SK-N-SH (cell line): ENCODE measurements around the gene NHS. TPM values are rescaled to one million over a fixed set of nuclear protein-coding genes. Genes with fewer than 3 reads are reported as not detected.

Experiments used
- CTCF ChIA-PET: fragments of 300-600, 350-600 bp; formaldehyde crosslinking; extraction: SDS; loops from one replicate; lab custom pipeline; 2021; lab: Yijun Ruan, JAX
- POLR2A ChIA-PET: fragments of 350-600 bp; sonication (Branson Sonifier 250); formaldehyde crosslinking; extraction: SDS; loops from one replicate; lab custom pipeline; 2020; ENCODE audit warnings: antibody characterized with exemption, inconsistent platforms; lab: Yijun Ruan, JAX
- DNase-seq: peaks from one replicate; pipeline ENCODE4 v3.0.0; 2012
- H2AFZ ChIP-seq: fragments of 200-600 bp; sonication (generic); 2 replicates; pipeline ENCODE4 v1.8.1; 2016; ENCODE audit warnings: antibody characterized with exemption, mild to moderate bottlenecking, low read depth
- H3F3A ChIP-seq: fragments of 200-600 bp; sonication (generic); replicated peaks from 2 replicates; pipeline ENCODE3; 2016; ENCODE audit warnings: antibody characterized with exemption, mild to moderate bottlenecking; ENCODE audit not compliant: insufficient read depth
- H3K27ac ChIP-seq, 2 experiments: fragments of 200-500 bp in 1 of 2; fragments of 200-600 bp in 1 of 2; sonication (Bioruptor generic) in 1 of 2; sonication (generic), shearing (Covaris generic) in 1 of 2; 2 replicates each; pipeline versions ENCODE4 v1.5.1 to v1.6.1; 2014 to 2016; ENCODE audit warnings: low read depth in 2 of 2, inconsistent platforms in 1 of 2, low read length in 1 of 2, mild to moderate bottlenecking in 1 of 2, mixed read lengths in 1 of 2
- H3K27me3 ChIP-seq: fragments of 200-600 bp; sonication (generic), shearing (Covaris generic); 2 replicates; pipeline ENCODE4 v1.6.1; 2016; ENCODE audit warnings: mixed run types; ENCODE audit not compliant: insufficient read depth
- H3K36me3 ChIP-seq, 2 experiments: fragments of 200-500 bp in 1 of 2; fragments of 200-600 bp in 1 of 2; sonication (Bioruptor generic) in 1 of 2; sonication (generic) in 1 of 2; replicated peaks in 1 of 2; 2 replicates each; pipeline versions ENCODE3 to v1.5.1; 2014 to 2016; ENCODE audit warnings: low read length in 1 of 2, mild to moderate bottlenecking in 1 of 2; ENCODE audit not compliant: insufficient read depth in 2 of 2, control insufficient read depth in 1 of 2
- H3K4me1 ChIP-seq, 2 experiments: fragments of 200-500 bp in 1 of 2; fragments of 200-600 bp in 1 of 2; sonication (Bioruptor generic) in 1 of 2; sonication (generic), shearing (Covaris generic) in 1 of 2; 2 replicates each; pipeline versions ENCODE4 v1.5.1 to v1.6.1; 2014 to 2016; ENCODE audit warnings: low read depth in 1 of 2, low read length in 1 of 2, mixed run types in 1 of 2; ENCODE audit not compliant: insufficient read depth in 2 of 2, control insufficient read depth in 1 of 2
- H3K4me2 ChIP-seq: fragments of 200-600 bp; sonication (generic), shearing (Covaris generic); 2 replicates; pipeline ENCODE4 v1.6.1; 2017; ENCODE audit warnings: mixed run types
- H3K4me3 ChIP-seq, 2 experiments: fragments of 200-500 bp in 1 of 2; fragments of 200-600 bp in 1 of 2; sonication (Bioruptor generic) in 1 of 2; sonication (generic), shearing (Covaris generic) in 1 of 2; 2 replicates each; pipeline versions ENCODE4 v1.5.1 to v1.8.1; 2014 to 2016; ENCODE audit warnings: low read depth in 2 of 2, inconsistent platforms in 1 of 2, low read length in 1 of 2, mild to moderate bottlenecking in 1 of 2, mixed read lengths in 1 of 2, moderate library complexity in 1 of 2
- H3K79me2 ChIP-seq: fragments of 200-600 bp; sonication (generic); 2 replicates; pipeline ENCODE4 v1.8.1; 2017; ENCODE audit warnings: mild to moderate bottlenecking; ENCODE audit not compliant: insufficient read depth
- H3K9ac ChIP-seq: fragments of 200-600 bp; sonication (generic); 2 replicates; pipeline ENCODE4 v1.6.1; 2017; ENCODE audit warnings: mixed run types
- H3K9me2 ChIP-seq: fragments of 200-600 bp; sonication (generic); 2 replicates; pipeline ENCODE4 v1.6.1; 2017; ENCODE audit warnings: mixed run types
- H3K9me3 ChIP-seq: fragments of 200-600 bp; sonication (generic); 2 replicates; pipeline ENCODE4 v1.6.1; 2017; ENCODE audit warnings: mixed run types, mild to moderate bottlenecking, moderate library complexity
- H4K20me1 ChIP-seq: fragments of 200-600 bp; sonication (generic); 2 replicates; pipeline ENCODE4 v1.6.1; 2017; ENCODE audit warnings: mild to moderate bottlenecking, mixed run types; ENCODE audit not compliant: insufficient read depth
- ELF1 ChIP-seq: IDR thresholded peaks from 2 replicates; pipeline ENCODE4 v1.4.0; 2012
- EP300 ChIP-seq, 2 experiments: IDR thresholded peaks; 2 replicates each; pipeline versions ENCODE4 v1.4.0 to v1.6.1; 2012; ENCODE audit warnings: borderline replicate concordance in 1 of 2, low read depth in 1 of 2, low read length in 1 of 2
- GATA2 ChIP-seq: sonication (generic); formaldehyde crosslinking; IDR thresholded peaks from 2 replicates; pipeline ENCODE4 v1.5.0; 2020; ENCODE audit warnings: mild to moderate bottlenecking, missing genetic modification reagents
- MEF2A ChIP-seq: IDR thresholded peaks from 2 replicates; pipeline ENCODE4 v1.4.0; 2012; ENCODE audit warnings: low read depth, borderline replicate concordance
- NFIC ChIP-seq: IDR thresholded peaks from 2 replicates; pipeline ENCODE4 v1.4.0; 2012; ENCODE audit warnings: borderline replicate concordance
- NRF1 ChIP-seq: IDR thresholded peaks from 2 replicates; pipeline ENCODE4 v1.6.1; 2012; ENCODE audit warnings: low read depth, mild to moderate bottlenecking, low read length
- RAD21 ChIP-seq: IDR thresholded peaks from 2 replicates; pipeline ENCODE4 v1.6.1; 2012; ENCODE audit warnings: mild to moderate bottlenecking, low read length
- RCOR1 ChIP-seq: fragments of 150-350 bp; IDR thresholded peaks from 2 replicates; pipeline ENCODE4 v1.6.1; 2017; ENCODE audit warnings: antibody characterized with exemption, low read length
- RXRA ChIP-seq: IDR thresholded peaks from 2 replicates; pipeline ENCODE4 v1.4.0; 2012; ENCODE audit warnings: low read depth, mild to moderate bottlenecking, borderline replicate concordance
- USF1 ChIP-seq: IDR thresholded peaks from 2 replicates; pipeline ENCODE4 v1.4.0; 2012; ENCODE audit warnings: low read depth, borderline replicate concordance
- WGBS: methylation state at CpG from one replicate; pipeline ENCODE4 v1.1.6; 2017; ENCODE audit warnings: low lambda C conversion rate; 5-methylcytosine and 5-hydroxymethylcytosine counted together
- polyA plus RNA-seq, 3 experiments: library from polyadenylated mRNA; depleted of rRNA; stranded (reverse); fragments of >200 nt; gene quantifications; 2 replicates each; pipeline ENCODE4 v1.2.3, GENCODE V29; 2012
- TF ChIP-seq, protein P1 (sequence below): IDR thresholded peaks from 2 replicates; pipeline ENCODE4 v1.4.0; 2012; ENCODE audit warnings: low read depth
- TF ChIP-seq, protein P2 (sequence below): IDR thresholded peaks from 2 replicates; pipeline ENCODE4; 2012
- TF ChIP-seq, protein P3 (sequence below): fragments of 200-600 bp; sonication (generic); IDR thresholded peaks from 2 replicates; pipeline ENCODE4 v1.6.1; 2017; ENCODE audit warnings: antibody characterized with exemption, mild to moderate bottlenecking, moderate library complexity

NHS gene
- polyA plus RNA-seq, 1 of the 3 experiments (the other 2 are of a cell fraction), result 1.0 TPM

GRCh38 chrX:17721715-17722114, 346.7 kb downstream of the NHS start:
- ChIA-PET CTCF (no interaction called here), POLR2A (no interaction called here)
- H2AFZ ChIP-seq, result no peak overlapping the region
- no peaks in the 10 kb centered on the region for H3F3A ChIP-seq
- 49% methylated on average over 4 of the region's 4 CpGs for WGBS
- H3K27me3 ChIP-seq, result no peaks in the 10 kb centered on the region
- peaks cover 0 to 4% of the 10 kb centered on the region in 2 experiments for H3K36me3 ChIP-seq
- no peak overlapping the region for H3K9ac ChIP-seq
- no peak overlapping the region for H3K4me3 ChIP-seq
- no peaks in the 10 kb centered on the region for H3K9me2 ChIP-seq
- H3K79me2 ChIP-seq, result no peaks in the 10 kb centered on the region
- no peaks in the 10 kb centered on the region for H3K4me1 ChIP-seq
- H3K9me3 ChIP-seq, result no peaks in the 10 kb centered on the region
- H3K27ac ChIP-seq, result no peak overlapping the region
- DNase-seq, result no peak
- TF ChIP-seq NRF1, result no peak
- TF ChIP-seq, protein P1, sequence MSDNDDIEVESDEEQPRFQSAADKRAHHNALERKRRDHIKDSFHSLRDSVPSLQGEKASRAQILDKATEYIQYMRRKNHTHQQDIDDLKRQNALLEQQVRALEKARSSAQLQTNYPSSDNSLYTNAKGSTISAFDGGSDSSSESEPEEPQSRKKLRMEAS, result no peak
- TF ChIP-seq USF1, result no peak
- TF ChIP-seq ELF1, result no peak
- no peak overlapping the region for H3K4me2 ChIP-seq
- no peaks in the 10 kb centered on the region for H4K20me1 ChIP-seq

DNA sequence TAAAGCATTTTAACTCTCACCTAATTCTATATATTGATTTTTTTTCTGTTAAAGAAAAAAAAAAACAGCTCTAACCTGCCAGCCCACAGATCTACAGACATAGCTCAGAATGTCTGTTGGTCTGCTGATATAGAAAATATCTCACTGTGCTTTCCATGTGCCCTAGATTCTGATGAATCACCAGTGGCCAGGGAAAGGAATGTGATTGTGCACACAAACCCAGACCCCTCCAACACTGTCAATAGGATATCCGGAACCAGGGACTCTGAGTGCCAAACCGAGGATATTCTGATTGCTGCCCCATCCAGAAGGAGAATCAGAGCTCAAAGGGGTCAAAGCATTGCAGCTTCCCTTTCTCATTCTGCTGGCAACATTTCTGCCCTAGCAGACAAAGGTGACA, 350.2 kb downstream of the NHS start:
- no peaks in the 10 kb centered on the region for H3K79me2 ChIP-seq
- TF ChIP-seq RXRA (no peak), NFIC (no peak), MEF2A (no peak), RAD21 (no peak), RCOR1 (no peak), EP300 (IDR thresholded peaks at IDR 0.05; ENCODE audit: borderline replicate concordance in 1 of 2, low read depth in 1 of 2, low read length in 1 of 2) (no peak), GATA2 (no peak)
- POLR2A ChIA-PET, result no interaction called here
- no peak overlapping the region for H3K4me2 ChIP-seq
- H2AFZ ChIP-seq, result no peak overlapping the region
- no peaks in the 10 kb centered on the region for H3K27me3 ChIP-seq
- H3K4me1 ChIP-seq, result no peaks in the 10 kb centered on the region
- no peaks in the 10 kb centered on the region for H3K9me2 ChIP-seq
- H3K27ac ChIP-seq, result no peak overlapping the region
- DNase-seq, result no peak
- CTCF ChIA-PET, result interaction anchor here (0.7 kb wide), 2 partner anchors 13 to 220 kb away, joined by 3 read pairs; no protein-coding TSS in a partner anchor
- no peak overlapping the region for H3K4me3 ChIP-seq
- no peaks in the 10 kb centered on the region for H3F3A ChIP-seq
- no peaks in the 10 kb centered on the region for H4K20me1 ChIP-seq
- no peak overlapping the region for H3K9ac ChIP-seq
- WGBS, result 41% methylated on average over 2 of the region's 2 CpGs
- H3K36me3 ChIP-seq, result peaks cover 0 to 4% of the 10 kb centered on the region in 2 experiments
- no peaks in the 10 kb centered on the region for H3K9me3 ChIP-seq

GRCh38 chrX:17732138-17732783, 357.3 kb downstream of the NHS start:
- CTCF ChIA-PET, result no interaction called here
- POLR2A ChIA-PET, result no interaction called here
- no peaks in the 10 kb centered on the region for H3K9me3 ChIP-seq
- H3K27me3 ChIP-seq, result no peaks in the 10 kb centered on the region
- H2AFZ ChIP-seq, result no peak overlapping the region
- no peaks in the 10 kb centered on the region for H4K20me1 ChIP-seq
- no peaks in the 10 kb centered on the region for H3K79me2 ChIP-seq
- H3K27ac ChIP-seq, result no peak overlapping the region
- no peaks in the 10 kb centered on the region for H3F3A ChIP-seq
- H3K4me2 ChIP-seq, result no peak overlapping the region
- TF ChIP-seq, protein P2, sequence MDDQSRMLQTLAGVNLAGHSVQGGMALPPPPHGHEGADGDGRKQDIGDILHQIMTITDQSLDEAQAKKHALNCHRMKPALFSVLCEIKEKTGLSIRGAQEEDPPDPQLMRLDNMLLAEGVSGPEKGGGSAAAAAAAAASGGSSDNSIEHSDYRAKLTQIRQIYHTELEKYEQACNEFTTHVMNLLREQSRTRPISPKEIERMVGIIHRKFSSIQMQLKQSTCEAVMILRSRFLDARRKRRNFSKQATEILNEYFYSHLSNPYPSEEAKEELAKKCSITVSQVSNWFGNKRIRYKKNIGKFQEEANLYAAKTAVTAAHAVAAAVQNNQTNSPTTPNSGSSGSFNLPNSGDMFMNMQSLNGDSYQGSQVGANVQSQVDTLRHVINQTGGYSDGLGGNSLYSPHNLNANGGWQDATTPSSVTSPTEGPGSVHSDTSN, result no peak
- TF ChIP-seq, protein P3, sequence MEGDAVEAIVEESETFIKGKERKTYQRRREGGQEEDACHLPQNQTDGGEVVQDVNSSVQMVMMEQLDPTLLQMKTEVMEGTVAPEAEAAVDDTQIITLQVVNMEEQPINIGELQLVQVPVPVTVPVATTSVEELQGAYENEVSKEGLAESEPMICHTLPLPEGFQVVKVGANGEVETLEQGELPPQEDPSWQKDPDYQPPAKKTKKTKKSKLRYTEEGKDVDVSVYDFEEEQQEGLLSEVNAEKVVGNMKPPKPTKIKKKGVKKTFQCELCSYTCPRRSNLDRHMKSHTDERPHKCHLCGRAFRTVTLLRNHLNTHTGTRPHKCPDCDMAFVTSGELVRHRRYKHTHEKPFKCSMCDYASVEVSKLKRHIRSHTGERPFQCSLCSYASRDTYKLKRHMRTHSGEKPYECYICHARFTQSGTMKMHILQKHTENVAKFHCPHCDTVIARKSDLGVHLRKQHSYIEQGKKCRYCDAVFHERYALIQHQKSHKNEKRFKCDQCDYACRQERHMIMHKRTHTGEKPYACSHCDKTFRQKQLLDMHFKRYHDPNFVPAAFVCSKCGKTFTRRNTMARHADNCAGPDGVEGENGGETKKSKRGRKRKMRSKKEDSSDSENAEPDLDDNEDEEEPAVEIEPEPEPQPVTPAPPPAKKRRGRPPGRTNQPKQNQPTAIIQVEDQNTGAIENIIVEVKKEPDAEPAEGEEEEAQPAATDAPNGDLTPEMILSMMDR, result no peak
- 25% methylated on average over 2 of the region's 16 CpGs for WGBS
- H3K9ac ChIP-seq, result no peak overlapping the region
- H3K9me2 ChIP-seq, result no peaks in the 10 kb centered on the region
- DNase-seq, result no peak
- no peak overlapping the region for H3K4me3 ChIP-seq
- no peaks in the 10 kb centered on the region for H3K36me3 ChIP-seq
- no peaks in the 10 kb centered on the region for H3K4me1 ChIP-seq
